HepG2 (cell line): ENCODE data around the gene APLP1. TPM values are rescaled to one million over a fixed set of nuclear protein-coding genes. Genes with fewer than 3 reads are reported as not detected.
A peak's percentile ranks its signal among the peaks of the same experiment; 100 is the strongest.

ENCODE experiments used
- CREB1 ChIP-seq, 2 experiments: fragments of 450-650 bp in 1 of 2; IDR thresholded peaks; 2 replicates each; pipeline ENCODE4 v1.6.1; 2016 to 2017; ENCODE audit warnings: control low read depth in 1 of 2, mild to moderate bottlenecking in 1 of 2, missing compliant biosample characterization in 1 of 2, missing genetic modification characterization in 1 of 2
- DZIP1 ChIP-seq: sonication (generic); formaldehyde crosslinking; IDR thresholded peaks from 2 replicates; pipeline ENCODE4 v1.5.0; 2020; ENCODE audit warnings: mild to moderate bottlenecking, missing genetic modification reagents
- RBAK ChIP-seq: sonication (generic); formaldehyde crosslinking; IDR thresholded peaks from 2 replicates; pipeline ENCODE4 v1.5.1; 2020; ENCODE audit warnings: mild to moderate bottlenecking, missing genetic modification reagents
- SMARCC2 ChIP-seq: fragments of 450-650 bp; IDR thresholded peaks from 2 replicates; pipeline ENCODE4 v1.6.1; 2017; ENCODE audit warnings: antibody characterized with exemption, mild to moderate bottlenecking
- UBTF ChIP-seq: sonication (generic); formaldehyde crosslinking; IDR thresholded peaks from 2 replicates; pipeline ENCODE4 v1.4.0; 2020; ENCODE audit warnings: mild to moderate bottlenecking, missing genetic modification reagents
- ZNF138 ChIP-seq: sonication (generic); formaldehyde crosslinking; IDR thresholded peaks from 2 replicates; pipeline ENCODE4 v1.5.0; 2020; ENCODE audit warnings: mild to moderate bottlenecking, low read depth, missing genetic modification reagents
- ZNF224 ChIP-seq: sonication (generic); formaldehyde crosslinking; IDR thresholded peaks from 2 replicates; pipeline ENCODE4 v1.5.0; 2020; ENCODE audit warnings: mild to moderate bottlenecking, missing genetic modification reagents
- ZSCAN21 ChIP-seq: sonication (generic); formaldehyde crosslinking; IDR thresholded peaks from 2 replicates; pipeline ENCODE4 v1.8.0; 2022; ENCODE audit warnings: mild to moderate bottlenecking, missing genetic modification reagents, moderate library complexity, borderline replicate concordance
- polyA plus RNA-seq, 8 experiments: library from polyadenylated mRNA; depleted of rRNA in 3 of 8; stranded (reverse) in 7 of 8; unstranded in 1 of 8; fragments of >200 nt; fragmentation: Illumina TruSeq in 4 of 8; extraction: Trizol in 4 of 8; gene quantifications; 2 replicates each; pipeline versions ENCODE4 v1.2.1 to v1.2.3, GENCODE V29; 2011 to 2016; ENCODE audit warnings: low read depth in 4 of 8, missing spikeins in 1 of 8, mixed read lengths in 1 of 8; ENCODE audit not compliant: insufficient read depth in 1 of 8
- total RNA-seq, 5 experiments: library from RNA; depleted of rRNA; stranded (reverse); fragments of >200 nt; fragmentation: Illumina TruSeq; extraction: Trizol; gene quantifications; 2 replicates each; pipeline ENCODE4 v1.2.3, GENCODE V29; 2016; ENCODE audit warnings: low read depth in 1 of 5
- TF ChIP-seq, protein P1 (sequence below): sonication (generic); formaldehyde crosslinking; IDR thresholded peaks from 2 replicates; pipeline ENCODE4 v1.5.0; 2020; ENCODE audit warnings: mild to moderate bottlenecking, missing genetic modification reagents, borderline replicate concordance
- TF ChIP-seq, protein P2 (sequence below): IDR thresholded peaks from 2 replicates; pipeline ENCODE4 v1.6.1; 2016
- TF ChIP-seq, protein P3 (sequence below), 2 experiments: sonication (generic) in 1 of 2; formaldehyde crosslinking in 1 of 2; IDR thresholded peaks; 2 replicates each; pipeline versions ENCODE4 v1.5.1 to v1.6.1; 2011 to 2020; ENCODE audit warnings: borderline replicate concordance in 1 of 2, low read depth in 1 of 2, low read length in 1 of 2, mild to moderate bottlenecking in 1 of 2, missing genetic modification reagents in 1 of 2, moderate library complexity in 1 of 2

The APLP1 gene
- total and polyA plus RNA-seq, 2 of the 13 experiments (the other 11 are each of a cell fraction or from before 2014, with no cell fraction given): 2.0 to 2.9 TPM

- TF ChIP-seq, protein P1, sequence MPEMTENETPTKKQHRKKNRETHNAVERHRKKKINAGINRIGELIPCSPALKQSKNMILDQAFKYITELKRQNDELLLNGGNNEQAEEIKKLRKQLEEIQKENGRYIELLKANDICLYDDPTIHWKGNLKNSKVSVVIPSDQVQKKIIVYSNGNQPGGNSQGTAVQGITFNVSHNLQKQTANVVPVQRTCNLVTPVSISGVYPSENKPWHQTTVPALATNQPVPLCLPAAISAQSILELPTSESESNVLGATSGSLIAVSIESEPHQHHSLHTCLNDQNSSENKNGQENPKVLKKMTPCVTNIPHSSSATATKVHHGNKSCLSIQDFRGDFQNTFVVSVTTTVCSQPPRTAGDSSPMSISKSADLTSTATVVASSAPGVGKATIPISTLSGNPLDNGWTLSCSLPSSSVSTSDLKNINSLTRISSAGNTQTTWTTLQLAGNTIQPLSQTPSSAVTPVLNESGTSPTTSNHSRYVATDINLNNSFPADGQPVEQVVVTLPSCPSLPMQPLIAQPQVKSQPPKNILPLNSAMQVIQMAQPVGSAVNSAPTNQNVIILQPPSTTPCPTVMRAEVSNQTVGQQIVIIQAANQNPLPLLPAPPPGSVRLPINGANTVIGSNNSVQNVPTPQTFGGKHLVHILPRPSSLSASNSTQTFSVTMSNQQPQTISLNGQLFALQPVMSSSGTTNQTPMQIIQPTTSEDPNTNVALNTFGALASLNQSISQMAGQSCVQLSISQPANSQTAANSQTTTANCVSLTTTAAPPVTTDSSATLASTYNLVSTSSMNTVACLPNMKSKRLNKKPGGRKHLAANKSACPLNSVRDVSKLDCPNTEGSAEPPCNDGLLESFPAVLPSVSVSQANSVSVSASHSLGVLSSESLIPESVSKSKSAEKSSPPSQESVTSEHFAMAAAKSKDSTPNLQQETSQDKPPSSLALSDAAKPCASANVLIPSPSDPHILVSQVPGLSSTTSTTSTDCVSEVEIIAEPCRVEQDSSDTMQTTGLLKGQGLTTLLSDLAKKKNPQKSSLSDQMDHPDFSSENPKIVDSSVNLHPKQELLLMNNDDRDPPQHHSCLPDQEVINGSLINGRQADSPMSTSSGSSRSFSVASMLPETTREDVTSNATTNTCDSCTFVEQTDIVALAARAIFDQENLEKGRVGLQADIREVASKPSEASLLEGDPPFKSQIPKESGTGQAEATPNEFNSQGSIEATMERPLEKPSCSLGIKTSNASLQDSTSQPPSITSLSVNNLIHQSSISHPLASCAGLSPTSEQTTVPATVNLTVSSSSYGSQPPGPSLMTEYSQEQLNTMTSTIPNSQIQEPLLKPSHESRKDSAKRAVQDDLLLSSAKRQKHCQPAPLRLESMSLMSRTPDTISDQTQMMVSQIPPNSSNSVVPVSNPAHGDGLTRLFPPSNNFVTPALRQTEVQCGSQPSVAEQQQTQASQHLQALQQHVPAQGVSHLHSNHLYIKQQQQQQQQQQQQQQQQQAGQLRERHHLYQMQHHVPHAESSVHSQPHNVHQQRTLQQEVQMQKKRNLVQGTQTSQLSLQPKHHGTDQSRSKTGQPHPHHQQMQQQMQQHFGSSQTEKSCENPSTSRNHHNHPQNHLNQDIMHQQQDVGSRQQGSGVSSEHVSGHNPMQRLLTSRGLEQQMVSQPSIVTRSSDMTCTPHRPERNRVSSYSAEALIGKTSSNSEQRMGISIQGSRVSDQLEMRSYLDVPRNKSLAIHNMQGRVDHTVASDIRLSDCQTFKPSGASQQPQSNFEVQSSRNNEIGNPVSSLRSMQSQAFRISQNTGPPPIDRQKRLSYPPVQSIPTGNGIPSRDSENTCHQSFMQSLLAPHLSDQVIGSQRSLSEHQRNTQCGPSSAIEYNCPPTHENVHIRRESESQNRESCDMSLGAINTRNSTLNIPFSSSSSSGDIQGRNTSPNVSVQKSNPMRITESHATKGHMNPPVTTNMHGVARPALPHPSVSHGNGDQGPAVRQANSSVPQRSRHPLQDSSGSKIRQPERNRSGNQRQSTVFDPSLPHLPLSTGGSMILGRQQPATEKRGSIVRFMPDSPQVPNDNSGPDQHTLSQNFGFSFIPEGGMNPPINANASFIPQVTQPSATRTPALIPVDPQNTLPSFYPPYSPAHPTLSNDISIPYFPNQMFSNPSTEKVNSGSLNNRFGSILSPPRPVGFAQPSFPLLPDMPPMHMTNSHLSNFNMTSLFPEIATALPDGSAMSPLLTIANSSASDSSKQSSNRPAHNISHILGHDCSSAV: no peak
- TF ChIP-seq SMARCC2: no peak
- TF ChIP-seq RBAK (CRISPR knock-in tag): no peak
- TF ChIP-seq DZIP1 (CRISPR knock-in tag): peak; percentile 56; the same call in 1 of the 2 replicates
- no peak for TF ChIP-seq UBTF (CRISPR knock-in tag)
- peak; percentile 96 for TF ChIP-seq ZNF138
- no peak for TF ChIP-seq ZNF224 (CRISPR knock-in tag)
- TF ChIP-seq, protein P2, sequence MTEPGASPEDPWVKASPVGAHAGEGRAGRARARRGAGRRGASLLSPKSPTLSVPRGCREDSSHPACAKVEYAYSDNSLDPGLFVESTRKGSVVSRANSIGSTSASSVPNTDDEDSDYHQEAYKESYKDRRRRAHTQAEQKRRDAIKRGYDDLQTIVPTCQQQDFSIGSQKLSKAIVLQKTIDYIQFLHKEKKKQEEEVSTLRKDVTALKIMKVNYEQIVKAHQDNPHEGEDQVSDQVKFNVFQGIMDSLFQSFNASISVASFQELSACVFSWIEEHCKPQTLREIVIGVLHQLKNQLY: peak; percentile 45; the same call in 1 of the 2 replicates
- no peak for TF ChIP-seq CREB1 (IDR thresholded peaks at IDR 0.05)
- no peak for TF ChIP-seq CREB1 (CRISPR knock-in tag; IDR thresholded peaks at IDR 0.05)
- TF ChIP-seq, protein P3, sequence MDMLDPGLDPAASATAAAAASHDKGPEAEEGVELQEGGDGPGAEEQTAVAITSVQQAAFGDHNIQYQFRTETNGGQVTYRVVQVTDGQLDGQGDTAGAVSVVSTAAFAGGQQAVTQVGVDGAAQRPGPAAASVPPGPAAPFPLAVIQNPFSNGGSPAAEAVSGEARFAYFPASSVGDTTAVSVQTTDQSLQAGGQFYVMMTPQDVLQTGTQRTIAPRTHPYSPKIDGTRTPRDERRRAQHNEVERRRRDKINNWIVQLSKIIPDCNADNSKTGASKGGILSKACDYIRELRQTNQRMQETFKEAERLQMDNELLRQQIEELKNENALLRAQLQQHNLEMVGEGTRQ (IDR thresholded peaks at IDR 0.05; ENCODE audit: low read depth, low read length): no peak
- TF ChIP-seq, protein P3 (CRISPR knock-in tag; IDR thresholded peaks at IDR 0.05; ENCODE audit: borderline replicate concordance): no peak; the same call in 1 of the 2 replicates
- TF ChIP-seq ZSCAN21 (CRISPR knock-in tag): peak; percentile 89
These were observed 11.5 kb downstream of the APLP1 start (continued) for GRCh38 chr19:35879770-35880317.
